ENCODE data around the gene SCRN1.

GRCh38 chr7:30027065-30027456 lies 37.5 kb upstream of the SCRN1 start:
- TF ChIP-seq CTCF (IDR thresholded peaks at IDR 0.05) (no peak), ZFX (IDR thresholded peaks at IDR 0.05; ENCODE audit: borderline replicate concordance) (no peak)
